GM12892 (cell line): ENCODE measurements around the gene SMG9.
A peak's percentile ranks its signal among the peaks of the same experiment; 100 is the strongest.

Experiments used
- DNase-seq: peaks from one replicate; pipeline ENCODE4 v3.0.0; 2011; ENCODE audit not compliant: insufficient read length
- FAIRE-seq: peaks from 2 replicates; lab custom pipeline; 2011; peaks lifted over from hg19 to GRCh38; lab: Jason Lieb, UNC
- POLR2A ChIP-seq: IDR thresholded peaks from 2 replicates; pipeline ENCODE4 v1.6.1; 2011; ENCODE audit warnings: low read depth, low read length, control low read depth
- POLR2AphosphoS5 ChIP-seq: IDR thresholded peaks from 2 replicates; pipeline ENCODE4 v1.6.1; 2011; ENCODE audit warnings: low read depth, low read length, control low read depth
- TAF1 ChIP-seq: IDR thresholded peaks from 2 replicates; pipeline ENCODE4 v1.6.1; 2011; ENCODE audit warnings: low read depth, mild to moderate bottlenecking, control low read depth, low read length, borderline replicate concordance

SMG9 gene

GRCh38 chr19:43749152-43749551, 5.6 kb downstream of the SMG9 start:
- FAIRE-seq (no peak), DNase-seq (no peak)
- TF ChIP-seq POLR2AphosphoS5 (no peak), POLR2A (no peak), TAF1 (no peak)

- FAIRE-seq = no peak
- TF ChIP-seq POLR2A (no peak), POLR2AphosphoS5 (no peak), TAF1 (no peak)
- DNase-seq = no peak
Measured at GRCh38 chr19:43748685-43749084, 6.1 kb downstream of the SMG9 start.

GRCh38 chr19:43748205-43748594, 6.6 kb downstream of the SMG9 start:
- TF ChIP-seq POLR2AphosphoS5 (no peak), POLR2A (no peak), TAF1 (no peak)
- DNase-seq (no peak), FAIRE-seq (peak; percentile 17)

- no peak for FAIRE-seq
- no peak for DNase-seq
- no peak for TF ChIP-seq POLR2A
- no peak; the same call in 1 of the 2 replicates for TF ChIP-seq TAF1
- no peak for TF ChIP-seq POLR2AphosphoS5
Measured at GRCh38 chr19:43747557-43748204, 7.1 kb downstream of the SMG9 start.

GRCh38 chr19:43743059-43743458, 11.7 kb downstream of the SMG9 start:
- FAIRE-seq (no peak), DNase-seq (no peak)
- TF ChIP-seq POLR2A (no peak), TAF1 (no peak), POLR2AphosphoS5 (no peak)

GRCh38 chr19:43741075-43741825, 13.5 kb downstream of the SMG9 start:
- DNase-seq (no peak), FAIRE-seq (no peak)
- TF ChIP-seq TAF1 = no peak
- TF ChIP-seq POLR2A = no peak
- TF ChIP-seq POLR2AphosphoS5 = no peak

- FAIRE-seq (no peak), DNase-seq (no peak)
- TF ChIP-seq POLR2A = no peak
- no peak for TF ChIP-seq POLR2AphosphoS5
- no peak for TF ChIP-seq TAF1
Measured at GRCh38 chr19:43739439-43740235, 15.1 kb downstream of the SMG9 start.

- FAIRE-seq (no peak), DNase-seq (no peak)
- TF ChIP-seq TAF1 = no peak
Measured at GRCh38 chr19:43738780-43739211, 16.0 kb downstream of the SMG9 start.

- DNase-seq (no peak), FAIRE-seq (no peak)
- TF ChIP-seq POLR2A = no peak
- TF ChIP-seq TAF1 = no peak
- TF ChIP-seq POLR2AphosphoS5 = no peak
Measured at GRCh38 chr19:43735957-43736356, 18.8 kb downstream of the SMG9 start.

- FAIRE-seq (no peak), DNase-seq (no peak)
- TF ChIP-seq TAF1 (no peak), POLR2A (no peak), POLR2AphosphoS5 (no peak)
Measured at GRCh38 chr19:43735013-43735412, 19.7 kb downstream of the SMG9 start.

GRCh38 chr19:43731846-43732245, 22.9 kb downstream of the SMG9 start:
- FAIRE-seq (no peak), DNase-seq (no peak)
- no peak for TF ChIP-seq POLR2AphosphoS5
- no peak for TF ChIP-seq POLR2A
- no peak for TF ChIP-seq TAF1
